Lung (tissue), 12 donors: ENCODE results near the gene ASAP2. TPM values are rescaled to one million over a fixed set of nuclear protein-coding genes. Genes with fewer than 3 reads are reported as not detected.

Experiments used
- ATAC-seq: fragments of 200-7000 bp; cut with Tn5 transposase; one replicate; pipeline ENCODE4 v1.9.1; 2020; ENCODE audit warnings: moderate number of reproducible peaks; ENCODE audit not compliant: insufficient read depth, low FRiP score
- DNase-seq, 3 donors: peaks; one replicate each; pipeline ENCODE4 v3.0.0-alpha.2; 2013 to 2017
- H3K27ac ChIP-seq, 2 donors: one replicate each; pipeline ENCODE4 v1.5.1; 2013; ENCODE audit warnings: mild to moderate bottlenecking in 2 of 2, moderate library complexity in 2 of 2, control low read depth in 1 of 2, inconsistent platforms in 1 of 2, low read depth in 1 of 2, low read length in 1 of 2
- H3K27me3 ChIP-seq, 3 donors: one replicate each; pipeline ENCODE4 v1.5.1; 2013; ENCODE audit warnings: low read length in 2 of 3; ENCODE audit not compliant: control insufficient read depth in 3 of 3, insufficient read depth in 3 of 3
- H3K36me3 ChIP-seq, 4 donors: one replicate each; pipeline ENCODE4 v1.5.1; 2013; ENCODE audit warnings: low read length in 4 of 4, mild to moderate bottlenecking in 1 of 4, moderate library complexity in 1 of 4; ENCODE audit not compliant: control insufficient read depth in 4 of 4, insufficient read depth in 4 of 4
- H3K4me1 ChIP-seq, 5 donors: one replicate each; pipeline ENCODE4 v1.5.1; 2013; ENCODE audit warnings: low read length in 5 of 5, mild to moderate bottlenecking in 2 of 5, moderate library complexity in 1 of 5; ENCODE audit not compliant: control insufficient read depth in 5 of 5, insufficient read depth in 5 of 5
- H3K4me3 ChIP-seq: one replicate; pipeline ENCODE4 v1.5.1; 2013; ENCODE audit warnings: mild to moderate bottlenecking, control low read depth, moderate library complexity
- H3K9ac ChIP-seq, 2 donors: one replicate each; pipeline ENCODE4 v1.5.1; 2013; ENCODE audit warnings: low read length in 2 of 2, control low read depth in 1 of 2; ENCODE audit not compliant: insufficient read depth in 1 of 2
- H3K9me3 ChIP-seq, 4 donors: one replicate each; pipeline ENCODE4 v1.5.1; 2013; ENCODE audit warnings: low read length in 3 of 4, mild to moderate bottlenecking in 1 of 4, moderate library complexity in 1 of 4; ENCODE audit not compliant: control insufficient read depth in 4 of 4, insufficient read depth in 3 of 4
- WGBS, 2 donors: extraction: QIAGEN DNeasy Blood & Tissue Kit; methylation state at CpG; one replicate each; pipeline ENCODE4 v1.1.7; 2013; 5-methylcytosine and 5-hydroxymethylcytosine counted together
- polyA plus RNA-seq, 2 donors: library from polyadenylated mRNA; stranded (reverse); fragments of 200-250 nt; gene quantifications; one replicate each; pipeline ENCODE4 v1.2.1, GENCODE V29; 2013
- total RNA-seq, 2 donors: library from RNA; depleted of rRNA in 1 of 2; stranded (reverse); fragments of >200 nt in 1 of 2; gene quantifications; one replicate each; pipeline ENCODE4 v1.2.1, GENCODE V29; 2014 to 2021
- TF ChIP-seq, protein P1 (sequence below): IDR thresholded peaks from 2 replicates; pipeline ENCODE4 v1.5.1; 2012; ENCODE audit warnings: mild to moderate bottlenecking; ENCODE audit errors: control extremely low read depth, extremely low read depth
- donor health status: control.
- donor health status: control.
- donor health status: Bipolar disorder and iron deficiency.
- donor health status: healthy.
- donor health status: DM: yes; HTN: yes; CAD: no.

The ASAP2 gene
- total and polyA plus RNA-seq, 4 donors: 7.4 to 30.9 (median 17.0) TPM

DNA sequence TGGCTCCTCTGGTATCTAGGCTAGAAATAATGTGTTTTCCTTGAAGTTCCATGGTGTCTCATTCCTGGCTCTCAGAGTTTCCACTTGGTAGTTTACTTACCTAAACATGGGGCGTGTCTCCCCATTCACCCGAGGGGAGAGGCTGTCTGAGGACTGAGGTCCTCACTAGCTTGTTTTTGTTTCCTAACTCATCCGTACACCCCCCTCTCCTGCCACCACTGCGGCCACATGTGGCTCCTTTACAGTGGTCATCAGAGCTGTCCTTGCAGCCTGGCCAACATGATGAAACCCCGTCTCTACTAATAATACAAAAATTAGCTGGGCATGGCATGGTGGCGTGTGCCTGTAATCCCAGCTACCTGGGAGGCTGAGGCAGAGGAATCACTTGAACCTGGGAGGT, 106.0 kb downstream of the ASAP2 start:
- ATAC-seq: no peak
- no peak for DNase-seq
- TF ChIP-seq, protein P1, sequence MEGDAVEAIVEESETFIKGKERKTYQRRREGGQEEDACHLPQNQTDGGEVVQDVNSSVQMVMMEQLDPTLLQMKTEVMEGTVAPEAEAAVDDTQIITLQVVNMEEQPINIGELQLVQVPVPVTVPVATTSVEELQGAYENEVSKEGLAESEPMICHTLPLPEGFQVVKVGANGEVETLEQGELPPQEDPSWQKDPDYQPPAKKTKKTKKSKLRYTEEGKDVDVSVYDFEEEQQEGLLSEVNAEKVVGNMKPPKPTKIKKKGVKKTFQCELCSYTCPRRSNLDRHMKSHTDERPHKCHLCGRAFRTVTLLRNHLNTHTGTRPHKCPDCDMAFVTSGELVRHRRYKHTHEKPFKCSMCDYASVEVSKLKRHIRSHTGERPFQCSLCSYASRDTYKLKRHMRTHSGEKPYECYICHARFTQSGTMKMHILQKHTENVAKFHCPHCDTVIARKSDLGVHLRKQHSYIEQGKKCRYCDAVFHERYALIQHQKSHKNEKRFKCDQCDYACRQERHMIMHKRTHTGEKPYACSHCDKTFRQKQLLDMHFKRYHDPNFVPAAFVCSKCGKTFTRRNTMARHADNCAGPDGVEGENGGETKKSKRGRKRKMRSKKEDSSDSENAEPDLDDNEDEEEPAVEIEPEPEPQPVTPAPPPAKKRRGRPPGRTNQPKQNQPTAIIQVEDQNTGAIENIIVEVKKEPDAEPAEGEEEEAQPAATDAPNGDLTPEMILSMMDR: no peak
- Histone ChIP-seq H3K27ac (no peak overlapping the region), H3K9me3 (no peaks in the 10 kb centered on the region), H3K36me3 (no peaks in the 10 kb centered on the region), H3K27me3 (no peaks in the 10 kb centered on the region), H3K4me3 (no peak overlapping the region), H3K4me1 (peaks cover 0 to 13% (median 6%) of the 10 kb centered on the region in 5 donors), H3K9ac (no peak overlapping the region)
- WGBS, 2 donors: 89 to 96% methylated on average over 6 of the region's 6 CpGs

GRCh38 chr2:9313443-9313842, 106.8 kb downstream of the ASAP2 start:
- H3K9ac ChIP-seq: no peak overlapping the region
- ATAC-seq (no peak), DNase-seq (no peak)
- no peak overlapping the region for H3K27ac ChIP-seq
- H3K4me3 ChIP-seq: no peak overlapping the region
- TF ChIP-seq, protein P1: no peak
- H3K36me3 ChIP-seq: no peaks in the 10 kb centered on the region
- WGBS, 2 donors: 92 to 93% methylated on average over 9 of the region's 9 CpGs
- H3K4me1 ChIP-seq: peaks cover 0 to 13% (median 6%) of the 10 kb centered on the region in 5 donors
- H3K9me3 ChIP-seq: no peaks in the 10 kb centered on the region
- H3K27me3 ChIP-seq: no peaks in the 10 kb centered on the region

DNA sequence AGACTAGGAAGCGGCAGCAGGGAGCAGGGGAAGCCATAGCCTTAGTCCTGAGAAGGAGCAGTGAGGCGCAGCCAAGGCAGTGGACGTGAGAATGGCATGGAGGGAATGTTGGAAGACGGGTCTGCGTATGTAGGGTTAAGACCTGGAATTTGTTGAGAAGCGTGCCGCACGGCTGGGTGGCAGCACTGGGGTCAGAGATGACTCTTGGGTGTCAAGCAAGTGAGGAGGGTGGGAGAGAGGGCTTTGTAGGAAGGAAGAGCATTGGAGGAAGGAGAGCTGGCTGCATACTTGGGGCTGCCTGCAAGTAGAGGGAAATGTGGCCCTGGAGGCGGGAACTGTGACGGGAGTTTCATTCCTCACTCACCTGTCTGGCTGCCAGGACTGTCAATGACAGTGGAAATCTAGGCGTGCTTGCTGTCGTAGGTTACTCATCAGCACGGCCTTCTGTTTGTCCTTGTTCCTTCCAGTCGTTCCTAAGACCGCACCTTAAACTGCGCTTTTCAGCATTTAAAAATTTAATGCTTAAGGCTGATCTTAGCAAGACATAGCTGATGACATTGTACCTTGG, 108.8 kb downstream of the ASAP2 start:
- Histone ChIP-seq H3K9ac (no peak overlapping the region), H3K4me1 (peaks cover 0 to 15% (median 8%) of the 10 kb centered on the region in 5 donors), H3K36me3 (no peaks in the 10 kb centered on the region), H3K4me3 (no peak overlapping the region), H3K27ac (no peak overlapping the region), H3K9me3 (no peaks in the 10 kb centered on the region), H3K27me3 (no peaks in the 10 kb centered on the region)
- WGBS, 2 donors: 87 to 89% methylated on average over 16 of the region's 16 CpGs
- ATAC-seq (no peak), DNase-seq (no peak)
- TF ChIP-seq, protein P1: no peak

- ATAC-seq: no peak
- H3K27me3 ChIP-seq: no peaks in the 10 kb centered on the region
Observed at GRCh38 chr2:9317559-9317958, 110.9 kb downstream of the ASAP2 start.

More at GRCh38 chr2:9317559-9317958, 110.9 kb downstream of the ASAP2 start:
- peaks cover 0 to 6% (median 5%) of the 10 kb centered on the region in 5 donors for H3K4me1 ChIP-seq
- DNase-seq: no peak
- no peak overlapping the region for H3K4me3 ChIP-seq
- H3K36me3 ChIP-seq: peaks cover 0 to 1% (median 0%) of the 10 kb centered on the region in 4 donors
- WGBS, 2 donors: 91% methylated on average over 6 of the region's 6 CpGs
- H3K9me3 ChIP-seq: no peaks in the 10 kb centered on the region
- H3K9ac ChIP-seq: no peak overlapping the region
- TF ChIP-seq, protein P1: no peak
- peak overlapping the region in 1 of 2 donors; percentile 9 for H3K27ac ChIP-seq
